HepG2 (cell line): Measurements from ENCODE around the gene CBFA2T2. TPM values are rescaled to one million over a fixed set of nuclear protein-coding genes. Genes with fewer than 3 reads are reported as not detected.

Source experiments
- AKNA ChIP-seq: sonication (generic); formaldehyde crosslinking; IDR thresholded peaks from 2 replicates; pipeline ENCODE4 v1.4.0; 2020; ENCODE audit warnings: missing genetic modification reagents, borderline replicate concordance
- ATF6 ChIP-seq: sonication (generic); formaldehyde crosslinking; conservative IDR thresholded peaks from 2 replicates; pipeline ENCODE4 v1.4.0; 2020; ENCODE audit warnings: missing genetic modification reagents
- DRAP1 ChIP-seq: IDR thresholded peaks from 2 replicates; pipeline ENCODE4 v1.6.1; 2016; ENCODE audit warnings: missing genetic modification reagents, missing compliant biosample characterization
- ELF4 ChIP-seq: sonication (generic); formaldehyde crosslinking; IDR thresholded peaks from 2 replicates; pipeline ENCODE4 v1.5.0; 2020; ENCODE audit warnings: missing genetic modification reagents, mild to moderate bottlenecking, moderate library complexity, borderline replicate concordance
- ETV5 ChIP-seq: IDR thresholded peaks from 2 replicates; pipeline ENCODE4 v1.6.1; 2018; ENCODE audit warnings: missing biosample characterization, missing genetic modification reagents, inconsistent platforms, borderline replicate concordance
- KAT2B ChIP-seq: fragments of 150-350 bp; IDR thresholded peaks from 2 replicates; pipeline ENCODE4 v1.6.1; 2014; ENCODE audit warnings: low read depth, low read length, borderline replicate concordance
- MED1 ChIP-seq: sonication (generic); formaldehyde crosslinking; IDR thresholded peaks from 2 replicates; pipeline ENCODE4 v1.4.0; 2020; ENCODE audit warnings: missing genetic modification reagents
- MEIS1 ChIP-seq: sonication (generic); formaldehyde crosslinking; IDR thresholded peaks from 2 replicates; pipeline ENCODE4 v1.9.0; 2021; ENCODE audit warnings: mild to moderate bottlenecking, missing genetic modification reagents, moderate library complexity, borderline replicate concordance
- MYPOP ChIP-seq: sonication (generic); formaldehyde crosslinking; IDR thresholded peaks from 2 replicates; pipeline ENCODE4 v1.8.1; 2023; ENCODE audit warnings: mild to moderate bottlenecking, moderate library complexity, missing genetic modification reagents
- RCOR2 ChIP-seq: IDR thresholded peaks from 2 replicates; pipeline ENCODE4 v1.6.1; 2016; ENCODE audit warnings: missing biosample characterization, missing genetic modification reagents
- SNAPC2 ChIP-seq: sonication (generic); formaldehyde crosslinking; IDR thresholded peaks from 2 replicates; pipeline ENCODE4 v1.8.1; 2022; ENCODE audit warnings: mild to moderate bottlenecking, missing genetic modification reagents
- TBX2 ChIP-seq: sonication (generic); formaldehyde crosslinking; IDR thresholded peaks from 2 replicates; pipeline ENCODE4 v1.5.0; 2020; ENCODE audit warnings: missing genetic modification reagents, mild to moderate bottlenecking, borderline replicate concordance
- ZFP36 ChIP-seq: fragments of 150-350 bp; IDR thresholded peaks from 2 replicates; pipeline ENCODE4 v1.6.1; 2018; ENCODE audit warnings: borderline replicate concordance, low read length, low read depth; ENCODE audit not compliant: partially characterized antibody
- ZFP36L1 ChIP-seq: sonication (generic); formaldehyde crosslinking; IDR thresholded peaks from 2 replicates; pipeline ENCODE4 v1.8.0; 2022; ENCODE audit warnings: mild to moderate bottlenecking, missing genetic modification reagents, moderate library complexity
- ZMAT5 ChIP-seq: sonication (generic); formaldehyde crosslinking; IDR thresholded peaks from 2 replicates; pipeline ENCODE4 v1.5.0; 2020; ENCODE audit warnings: mild to moderate bottlenecking, low read depth, missing genetic modification reagents, borderline replicate concordance
- ZNF317 ChIP-seq: sonication (generic); formaldehyde crosslinking; IDR thresholded peaks from 2 replicates; pipeline ENCODE4 v1.5.0; 2020; ENCODE audit warnings: mild to moderate bottlenecking, missing genetic modification reagents
- ZNF326 ChIP-seq: sonication (generic); formaldehyde crosslinking; IDR thresholded peaks from 2 replicates; pipeline ENCODE4 v1.4.0; 2020; ENCODE audit warnings: missing genetic modification reagents, borderline replicate concordance
- ZNF354B ChIP-seq: sonication (generic); formaldehyde crosslinking; IDR thresholded peaks from 2 replicates; pipeline ENCODE4 v1.8.0; 2022; ENCODE audit warnings: mild to moderate bottlenecking, missing genetic modification reagents
- ZNF430 ChIP-seq: sonication (generic); formaldehyde crosslinking; IDR thresholded peaks from 2 replicates; pipeline ENCODE4 v1.9.0; 2021; ENCODE audit warnings: mild to moderate bottlenecking, missing genetic modification reagents
- ZNF672 ChIP-seq: sonication (generic); formaldehyde crosslinking; IDR thresholded peaks from 2 replicates; pipeline ENCODE4 v1.8.1; 2022; ENCODE audit warnings: missing genetic modification reagents
- ZNF747 ChIP-seq: sonication (generic); formaldehyde crosslinking; IDR thresholded peaks from 2 replicates; pipeline ENCODE4 v1.8.1; 2023; ENCODE audit warnings: missing genetic modification reagents, mild to moderate bottlenecking, borderline replicate concordance
- polyA plus RNA-seq, 8 experiments: library from polyadenylated mRNA; depleted of rRNA in 3 of 8; stranded (reverse) in 7 of 8; unstranded in 1 of 8; fragments of >200 nt; fragmentation: Illumina TruSeq in 4 of 8; extraction: Trizol in 4 of 8; gene quantifications; 2 replicates each; pipeline versions ENCODE4 v1.2.1 to v1.2.3, GENCODE V29; 2011 to 2016; ENCODE audit warnings: low read depth in 4 of 8, missing spikeins in 1 of 8, mixed read lengths in 1 of 8; ENCODE audit not compliant: insufficient read depth in 1 of 8
- total RNA-seq, 5 experiments: library from RNA; depleted of rRNA; stranded (reverse); fragments of >200 nt; fragmentation: Illumina TruSeq; extraction: Trizol; gene quantifications; 2 replicates each; pipeline ENCODE4 v1.2.3, GENCODE V29; 2016; ENCODE audit warnings: low read depth in 1 of 5

The CBFA2T2 gene
- total and polyA plus RNA-seq, 2 of the 13 experiments (the other 11 are each of a cell fraction or from before 2014, with no cell fraction given), result 6.3 to 21.2 TPM

GRCh38 chr20:33688938-33689424 is 199.1 kb downstream of the CBFA2T2 start (continued):
- no peak for TF ChIP-seq MEIS1
- peak; percentile 89 for TF ChIP-seq TBX2 (CRISPR knock-in tag)
- peak; percentile 52; the same call in 1 of the 2 replicates for TF ChIP-seq ZNF430 (CRISPR knock-in tag)
- no peak for TF ChIP-seq AKNA (CRISPR knock-in tag)
- TF ChIP-seq SNAPC2 (CRISPR knock-in tag), result peak; percentile 56; the same call in 1 of the 2 replicates
- TF ChIP-seq ZFP36L1 (CRISPR knock-in tag), result no peak
- TF ChIP-seq ELF4 (CRISPR knock-in tag), result 0 out of 2 replicates have a peak, but pooled peaks have one; percentile 17
- no peak for TF ChIP-seq KAT2B
- TF ChIP-seq MYPOP, result no peak
- TF ChIP-seq ZNF317 (CRISPR knock-in tag), result 0 out of 2 replicates have a peak, but pooled peaks have one; percentile 18
- peak; percentile 88 for TF ChIP-seq RCOR2 (CRISPR knock-in tag)
- no peak for TF ChIP-seq ZMAT5 (CRISPR knock-in tag)
- peak; percentile 84 for TF ChIP-seq ZNF747 (CRISPR knock-in tag)
- TF ChIP-seq MED1, result peak; percentile 75
- TF ChIP-seq ETV5 (CRISPR knock-in tag), result peak; percentile 65
- no peak for TF ChIP-seq ZNF326 (CRISPR knock-in tag)
- TF ChIP-seq DRAP1 (CRISPR knock-in tag), result peak; percentile 15; the same call in 1 of the 2 replicates
- peak; percentile 69 for TF ChIP-seq ZFP36
- TF ChIP-seq ATF6, result no peak
- TF ChIP-seq ZNF672, result no peak
- TF ChIP-seq ZNF354B (CRISPR knock-in tag), result 0 out of 2 replicates have a peak, but pooled peaks have one; percentile 50
